WTC11 (cell line): ENCODE measurements around the gene SHISA9. TPM values are rescaled to one million over a fixed set of nuclear protein-coding genes. Genes with fewer than 3 reads are reported as not detected.

ENCODE experiments used
- ATAC-seq: fragments of 200-7000 bp; cut with Tn5 transposase; 2 replicates; pipeline ENCODE4 v1.10.0; 2021; ENCODE audit warnings: mild to moderate bottlenecking, moderate library complexity
- CTCF ChIA-PET: fragments of 300-600 bp; sonication (Branson Sonifier 250); formaldehyde crosslinking; loops from one replicate; lab custom pipeline; 2021; ENCODE audit warnings: antibody characterized with exemption; lab: Charles Lee
- POLR2A ChIA-PET: fragments of 350-600 bp; sonication (Branson Sonifier 250); formaldehyde crosslinking; loops from one replicate; lab custom pipeline; 2021; ENCODE audit warnings: antibody characterized with exemption; lab: Charles Lee
- DNase-seq: peaks from one replicate; pipeline ENCODE4 v3.0.0; 2021; ENCODE audit warnings: low spot score
- H3K27ac Mint-ChIP-seq: 2 replicates; pipeline ENCODE4 v1.8.0; 2021; ENCODE audit warnings: mixed read lengths
- H3K27me3 Mint-ChIP-seq: 2 replicates; pipeline ENCODE4 v1.8.0; 2021; ENCODE audit warnings: low read depth, mild to moderate bottlenecking, moderate library complexity, mixed read lengths
- H3K36me3 Mint-ChIP-seq: 2 replicates; pipeline ENCODE4 v1.8.0; 2021; ENCODE audit warnings: mixed read lengths
- H3K4me1 Mint-ChIP-seq: 2 replicates; pipeline ENCODE4 v1.8.0; 2022; ENCODE audit warnings: mixed read lengths
- H3K4me3 Mint-ChIP-seq: 2 replicates; pipeline ENCODE4 v1.8.0; 2021; ENCODE audit warnings: mild to moderate bottlenecking, moderate library complexity, mixed read lengths
- H3K9me3 Mint-ChIP-seq: 2 replicates; pipeline ENCODE4 v1.8.0; 2021; ENCODE audit warnings: mixed read lengths
- ATF1 ChIP-seq: sonication (generic); formaldehyde crosslinking; IDR thresholded peaks from 2 replicates; pipeline ENCODE4 v1.8.1; 2023; ENCODE audit warnings: mild to moderate bottlenecking, moderate library complexity, missing genetic modification reagents
- CREB1 ChIP-seq: sonication (generic); formaldehyde crosslinking; IDR thresholded peaks from 2 replicates; pipeline ENCODE4 v1.8.0; 2023; ENCODE audit warnings: mild to moderate bottlenecking, missing genetic modification reagents
- JUN ChIP-seq: sonication (generic); formaldehyde crosslinking; IDR thresholded peaks from 2 replicates; pipeline ENCODE4 v1.8.0; 2023; ENCODE audit warnings: mild to moderate bottlenecking, missing genetic modification reagents
- SOX15 ChIP-seq: fragments of 250-450 bp; sonication (Bioruptor Pico); IDR thresholded peaks from 2 replicates; pipeline ENCODE4 v1.9.0; 2021; ENCODE audit warnings: mild to moderate bottlenecking
- ZNF121 ChIP-seq: sonication (generic); formaldehyde crosslinking; IDR thresholded peaks from 2 replicates; pipeline ENCODE4 v1.8.0; 2023; ENCODE audit warnings: missing genetic modification reagents
- ZNF219 ChIP-seq: sonication (generic); formaldehyde crosslinking; IDR thresholded peaks from 2 replicates; pipeline ENCODE4 v1.8.0; 2023; ENCODE audit warnings: missing genetic modification reagents, mild to moderate bottlenecking, borderline replicate concordance
- ZNF232 ChIP-seq: sonication (generic); formaldehyde crosslinking; IDR thresholded peaks from 2 replicates; pipeline ENCODE4 v1.8.0; 2022; ENCODE audit warnings: mild to moderate bottlenecking, missing genetic modification reagents
- ZNF423 ChIP-seq: fragments of 250-450 bp; sonication (Bioruptor Pico); IDR thresholded peaks from 2 replicates; pipeline ENCODE4 v2.1.2; 2022; ENCODE audit warnings: mild to moderate bottlenecking, moderate library complexity
- total RNA-seq: library from RNA; stranded (reverse); gene quantifications from 3 replicates; pipeline ENCODE4 v1.2.3, GENCODE V29; 2021
- TF ChIP-seq, protein P1 (sequence below): sonication (generic); formaldehyde crosslinking; IDR thresholded peaks from 2 replicates; pipeline ENCODE4 v1.8.1; 2022; ENCODE audit warnings: mild to moderate bottlenecking, missing genetic modification reagents, moderate library complexity, borderline replicate concordance
- TF ChIP-seq, protein P2 (sequence below): sonication (generic); formaldehyde crosslinking; IDR thresholded peaks from 2 replicates; pipeline ENCODE4 v1.8.0; 2022; ENCODE audit warnings: mild to moderate bottlenecking, missing genetic modification reagents
- TF ChIP-seq, protein P3 (sequence below): sonication (generic); formaldehyde crosslinking; IDR thresholded peaks from 2 replicates; pipeline ENCODE4 v1.8.1; 2022; ENCODE audit warnings: missing genetic modification reagents, borderline replicate concordance
- TF ChIP-seq, protein P4 (sequence below): sonication (generic); formaldehyde crosslinking; IDR thresholded peaks from 2 replicates; pipeline ENCODE4 v1.8.0; 2023; ENCODE audit warnings: mild to moderate bottlenecking, missing genetic modification reagents
- TF ChIP-seq, protein P5 (sequence below): sonication (generic); formaldehyde crosslinking; IDR thresholded peaks from 2 replicates; pipeline ENCODE4 v1.8.1; 2023; ENCODE audit warnings: mild to moderate bottlenecking, moderate library complexity, missing genetic modification reagents
- TF ChIP-seq, protein P6 (sequence below): fragments of 250-450 bp; sonication (Bioruptor Pico); IDR thresholded peaks from 2 replicates; pipeline ENCODE4 v1.8.0; 2021; ENCODE audit warnings: mild to moderate bottlenecking
- TF ChIP-seq, protein P7 (sequence below): fragments of 250-450 bp; sonication (Bioruptor Pico); IDR thresholded peaks from 2 replicates; pipeline ENCODE4 v1.9.0; 2021; ENCODE audit warnings: mild to moderate bottlenecking
- TF ChIP-seq, protein P8 (sequence below): fragments of 250-450 bp; sonication (Bioruptor Pico); conservative IDR thresholded peaks from 2 replicates; pipeline ENCODE4 v1.9.0; 2021; ENCODE audit warnings: mild to moderate bottlenecking

The SHISA9 gene
- total RNA-seq, 1 experiment from 2014 or later = 37.5 TPM

DNA sequence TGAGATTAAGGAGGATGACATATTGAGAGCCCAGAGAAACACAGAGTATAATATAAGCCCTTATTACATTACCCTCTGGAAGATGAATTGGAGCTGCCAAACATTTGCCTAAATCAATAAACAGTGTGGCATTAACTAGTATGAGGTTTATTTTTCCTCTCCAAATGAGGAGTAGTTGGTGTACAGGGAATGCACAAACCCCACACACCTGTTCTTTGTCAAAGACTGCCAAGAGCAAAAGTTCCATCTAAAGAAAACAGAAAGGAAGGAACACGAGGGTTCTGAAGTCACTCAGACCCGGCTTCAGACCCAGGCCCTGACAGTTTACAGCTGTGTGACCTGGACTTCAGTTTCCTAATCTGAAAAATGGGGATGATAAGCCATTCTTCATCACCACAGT lies 138.1 kb downstream of the SHISA9 start:
- no peak for DNase-seq
- H3K36me3 Mint-ChIP-seq = peaks cover 8% of the 10 kb centered on the region
- no peak overlapping the region for H3K27ac Mint-ChIP-seq
- peaks cover 9% of the 10 kb centered on the region for H3K9me3 Mint-ChIP-seq
- peaks cover 25% of the 10 kb centered on the region for H3K4me1 Mint-ChIP-seq
- TF ChIP-seq, protein P1, sequence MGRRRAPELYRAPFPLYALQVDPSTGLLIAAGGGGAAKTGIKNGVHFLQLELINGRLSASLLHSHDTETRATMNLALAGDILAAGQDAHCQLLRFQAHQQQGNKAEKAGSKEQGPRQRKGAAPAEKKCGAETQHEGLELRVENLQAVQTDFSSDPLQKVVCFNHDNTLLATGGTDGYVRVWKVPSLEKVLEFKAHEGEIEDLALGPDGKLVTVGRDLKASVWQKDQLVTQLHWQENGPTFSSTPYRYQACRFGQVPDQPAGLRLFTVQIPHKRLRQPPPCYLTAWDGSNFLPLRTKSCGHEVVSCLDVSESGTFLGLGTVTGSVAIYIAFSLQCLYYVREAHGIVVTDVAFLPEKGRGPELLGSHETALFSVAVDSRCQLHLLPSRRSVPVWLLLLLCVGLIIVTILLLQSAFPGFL (CRISPR knock-in tag) = no peak
- H3K27me3 Mint-ChIP-seq = no peaks in the 10 kb centered on the region
- H3K4me3 Mint-ChIP-seq = no peak overlapping the region
- ATAC-seq = no peak
- POLR2A ChIA-PET = no interaction called here
- CTCF ChIA-PET = interaction anchor here (0.6 kb wide), 1 partner anchor 147 kb away, joined by 3 read pairs; no protein-coding TSS in a partner anchor

DNA sequence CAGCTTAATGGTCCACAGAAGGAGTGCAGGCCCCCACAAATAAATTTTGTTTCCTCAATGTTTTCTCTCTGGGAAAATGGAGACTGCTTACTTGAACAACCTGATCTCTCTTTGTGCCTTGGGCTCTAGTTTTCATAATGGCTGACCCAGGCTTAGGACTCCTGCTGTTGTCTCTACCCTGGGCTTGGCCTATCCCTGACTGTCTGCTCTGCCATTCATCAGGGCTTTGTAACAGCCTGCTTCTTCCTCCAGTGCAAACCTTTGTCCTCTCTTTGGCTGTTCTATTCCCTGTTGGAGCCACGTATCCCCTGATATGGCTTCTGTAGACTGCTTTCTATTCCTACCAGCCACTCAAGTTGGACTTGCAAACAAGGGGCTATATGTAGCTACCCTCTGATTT lies 139.8 kb downstream of the SHISA9 start:
- Mint-ChIP-seq H3K4me3 (no peak overlapping the region), H3K9me3 (peaks cover 9% of the 10 kb centered on the region), H3K4me1 (peaks cover 33% of the 10 kb centered on the region), H3K27ac (peak overlapping the region; percentile 3; the same call in 1 of the 2 replicates), H3K27me3 (no peaks in the 10 kb centered on the region), H3K36me3 (peaks cover 8% of the 10 kb centered on the region)
- ATAC-seq = no peak
- TF ChIP-seq, protein P2, sequence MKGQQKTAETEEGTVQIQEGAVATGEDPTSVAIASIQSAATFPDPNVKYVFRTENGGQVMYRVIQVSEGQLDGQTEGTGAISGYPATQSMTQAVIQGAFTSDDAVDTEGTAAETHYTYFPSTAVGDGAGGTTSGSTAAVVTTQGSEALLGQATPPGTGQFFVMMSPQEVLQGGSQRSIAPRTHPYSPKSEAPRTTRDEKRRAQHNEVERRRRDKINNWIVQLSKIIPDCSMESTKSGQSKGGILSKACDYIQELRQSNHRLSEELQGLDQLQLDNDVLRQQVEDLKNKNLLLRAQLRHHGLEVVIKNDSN (CRISPR knock-in tag) = no peak
- TF ChIP-seq, protein P3, sequence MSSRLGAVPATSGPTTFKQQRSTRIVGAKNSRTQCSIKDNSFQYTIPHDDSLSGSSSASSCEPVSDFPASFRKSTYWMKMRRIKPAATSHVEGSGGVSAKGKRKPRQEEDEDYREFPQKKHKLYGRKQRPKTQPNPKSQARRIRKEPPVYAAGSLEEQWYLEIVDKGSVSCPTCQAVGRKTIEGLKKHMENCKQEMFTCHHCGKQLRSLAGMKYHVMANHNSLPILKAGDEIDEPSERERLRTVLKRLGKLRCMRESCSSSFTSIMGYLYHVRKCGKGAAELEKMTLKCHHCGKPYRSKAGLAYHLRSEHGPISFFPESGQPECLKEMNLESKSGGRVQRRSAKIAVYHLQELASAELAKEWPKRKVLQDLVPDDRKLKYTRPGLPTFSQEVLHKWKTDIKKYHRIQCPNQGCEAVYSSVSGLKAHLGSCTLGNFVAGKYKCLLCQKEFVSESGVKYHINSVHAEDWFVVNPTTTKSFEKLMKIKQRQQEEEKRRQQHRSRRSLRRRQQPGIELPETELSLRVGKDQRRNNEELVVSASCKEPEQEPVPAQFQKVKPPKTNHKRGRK (CRISPR knock-in tag) = no peak
- TF ChIP-seq ZNF121 (CRISPR knock-in tag) (no peak), SOX15 (CRISPR knock-in tag) (no peak), ATF1 (no peak), CREB1 (CRISPR knock-in tag) (no peak), JUN (CRISPR knock-in tag) (no peak), ZNF232 (no peak), ZNF219 (no peak), ZNF423 (CRISPR knock-in tag) (no peak)
- TF ChIP-seq, protein P4, sequence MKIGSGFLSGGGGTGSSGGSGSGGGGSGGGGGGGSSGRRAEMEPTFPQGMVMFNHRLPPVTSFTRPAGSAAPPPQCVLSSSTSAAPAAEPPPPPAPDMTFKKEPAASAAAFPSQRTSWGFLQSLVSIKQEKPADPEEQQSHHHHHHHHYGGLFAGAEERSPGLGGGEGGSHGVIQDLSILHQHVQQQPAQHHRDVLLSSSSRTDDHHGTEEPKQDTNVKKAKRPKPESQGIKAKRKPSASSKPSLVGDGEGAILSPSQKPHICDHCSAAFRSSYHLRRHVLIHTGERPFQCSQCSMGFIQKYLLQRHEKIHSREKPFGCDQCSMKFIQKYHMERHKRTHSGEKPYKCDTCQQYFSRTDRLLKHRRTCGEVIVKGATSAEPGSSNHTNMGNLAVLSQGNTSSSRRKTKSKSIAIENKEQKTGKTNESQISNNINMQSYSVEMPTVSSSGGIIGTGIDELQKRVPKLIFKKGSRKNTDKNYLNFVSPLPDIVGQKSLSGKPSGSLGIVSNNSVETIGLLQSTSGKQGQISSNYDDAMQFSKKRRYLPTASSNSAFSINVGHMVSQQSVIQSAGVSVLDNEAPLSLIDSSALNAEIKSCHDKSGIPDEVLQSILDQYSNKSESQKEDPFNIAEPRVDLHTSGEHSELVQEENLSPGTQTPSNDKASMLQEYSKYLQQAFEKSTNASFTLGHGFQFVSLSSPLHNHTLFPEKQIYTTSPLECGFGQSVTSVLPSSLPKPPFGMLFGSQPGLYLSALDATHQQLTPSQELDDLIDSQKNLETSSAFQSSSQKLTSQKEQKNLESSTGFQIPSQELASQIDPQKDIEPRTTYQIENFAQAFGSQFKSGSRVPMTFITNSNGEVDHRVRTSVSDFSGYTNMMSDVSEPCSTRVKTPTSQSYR = no peak
- TF ChIP-seq, protein P5, sequence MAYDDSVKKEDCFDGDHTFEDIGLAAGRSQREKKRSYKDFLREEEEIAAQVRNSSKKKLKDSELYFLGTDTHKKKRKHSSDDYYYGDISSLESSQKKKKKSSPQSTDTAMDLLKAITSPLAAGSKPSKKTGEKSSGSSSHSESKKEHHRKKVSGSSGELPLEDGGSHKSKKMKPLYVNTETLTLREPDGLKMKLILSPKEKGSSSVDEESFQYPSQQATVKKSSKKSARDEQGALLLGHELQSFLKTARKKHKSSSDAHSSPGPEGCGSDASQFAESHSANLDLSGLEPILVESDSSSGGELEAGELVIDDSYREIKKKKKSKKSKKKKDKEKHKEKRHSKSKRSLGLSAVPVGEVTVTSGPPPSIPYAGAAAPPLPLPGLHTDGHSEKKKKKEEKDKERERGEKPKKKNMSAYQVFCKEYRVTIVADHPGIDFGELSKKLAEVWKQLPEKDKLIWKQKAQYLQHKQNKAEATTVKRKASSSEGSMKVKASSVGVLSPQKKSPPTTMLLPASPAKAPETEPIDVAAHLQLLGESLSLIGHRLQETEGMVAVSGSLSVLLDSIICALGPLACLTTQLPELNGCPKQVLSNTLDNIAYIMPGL (CRISPR knock-in tag) = no peak
- TF ChIP-seq, protein P6, sequence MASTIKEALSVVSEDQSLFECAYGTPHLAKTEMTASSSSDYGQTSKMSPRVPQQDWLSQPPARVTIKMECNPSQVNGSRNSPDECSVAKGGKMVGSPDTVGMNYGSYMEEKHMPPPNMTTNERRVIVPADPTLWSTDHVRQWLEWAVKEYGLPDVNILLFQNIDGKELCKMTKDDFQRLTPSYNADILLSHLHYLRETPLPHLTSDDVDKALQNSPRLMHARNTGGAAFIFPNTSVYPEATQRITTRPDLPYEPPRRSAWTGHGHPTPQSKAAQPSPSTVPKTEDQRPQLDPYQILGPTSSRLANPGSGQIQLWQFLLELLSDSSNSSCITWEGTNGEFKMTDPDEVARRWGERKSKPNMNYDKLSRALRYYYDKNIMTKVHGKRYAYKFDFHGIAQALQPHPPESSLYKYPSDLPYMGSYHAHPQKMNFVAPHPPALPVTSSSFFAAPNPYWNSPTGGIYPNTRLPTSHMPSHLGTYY = no peak
- TF ChIP-seq, protein P7, sequence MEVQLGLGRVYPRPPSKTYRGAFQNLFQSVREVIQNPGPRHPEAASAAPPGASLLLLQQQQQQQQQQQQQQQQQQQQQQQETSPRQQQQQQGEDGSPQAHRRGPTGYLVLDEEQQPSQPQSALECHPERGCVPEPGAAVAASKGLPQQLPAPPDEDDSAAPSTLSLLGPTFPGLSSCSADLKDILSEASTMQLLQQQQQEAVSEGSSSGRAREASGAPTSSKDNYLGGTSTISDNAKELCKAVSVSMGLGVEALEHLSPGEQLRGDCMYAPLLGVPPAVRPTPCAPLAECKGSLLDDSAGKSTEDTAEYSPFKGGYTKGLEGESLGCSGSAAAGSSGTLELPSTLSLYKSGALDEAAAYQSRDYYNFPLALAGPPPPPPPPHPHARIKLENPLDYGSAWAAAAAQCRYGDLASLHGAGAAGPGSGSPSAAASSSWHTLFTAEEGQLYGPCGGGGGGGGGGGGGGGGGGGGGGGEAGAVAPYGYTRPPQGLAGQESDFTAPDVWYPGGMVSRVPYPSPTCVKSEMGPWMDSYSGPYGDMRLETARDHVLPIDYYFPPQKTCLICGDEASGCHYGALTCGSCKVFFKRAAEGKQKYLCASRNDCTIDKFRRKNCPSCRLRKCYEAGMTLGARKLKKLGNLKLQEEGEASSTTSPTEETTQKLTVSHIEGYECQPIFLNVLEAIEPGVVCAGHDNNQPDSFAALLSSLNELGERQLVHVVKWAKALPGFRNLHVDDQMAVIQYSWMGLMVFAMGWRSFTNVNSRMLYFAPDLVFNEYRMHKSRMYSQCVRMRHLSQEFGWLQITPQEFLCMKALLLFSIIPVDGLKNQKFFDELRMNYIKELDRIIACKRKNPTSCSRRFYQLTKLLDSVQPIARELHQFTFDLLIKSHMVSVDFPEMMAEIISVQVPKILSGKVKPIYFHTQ (CRISPR knock-in tag) = no peak
- TF ChIP-seq, protein P8, sequence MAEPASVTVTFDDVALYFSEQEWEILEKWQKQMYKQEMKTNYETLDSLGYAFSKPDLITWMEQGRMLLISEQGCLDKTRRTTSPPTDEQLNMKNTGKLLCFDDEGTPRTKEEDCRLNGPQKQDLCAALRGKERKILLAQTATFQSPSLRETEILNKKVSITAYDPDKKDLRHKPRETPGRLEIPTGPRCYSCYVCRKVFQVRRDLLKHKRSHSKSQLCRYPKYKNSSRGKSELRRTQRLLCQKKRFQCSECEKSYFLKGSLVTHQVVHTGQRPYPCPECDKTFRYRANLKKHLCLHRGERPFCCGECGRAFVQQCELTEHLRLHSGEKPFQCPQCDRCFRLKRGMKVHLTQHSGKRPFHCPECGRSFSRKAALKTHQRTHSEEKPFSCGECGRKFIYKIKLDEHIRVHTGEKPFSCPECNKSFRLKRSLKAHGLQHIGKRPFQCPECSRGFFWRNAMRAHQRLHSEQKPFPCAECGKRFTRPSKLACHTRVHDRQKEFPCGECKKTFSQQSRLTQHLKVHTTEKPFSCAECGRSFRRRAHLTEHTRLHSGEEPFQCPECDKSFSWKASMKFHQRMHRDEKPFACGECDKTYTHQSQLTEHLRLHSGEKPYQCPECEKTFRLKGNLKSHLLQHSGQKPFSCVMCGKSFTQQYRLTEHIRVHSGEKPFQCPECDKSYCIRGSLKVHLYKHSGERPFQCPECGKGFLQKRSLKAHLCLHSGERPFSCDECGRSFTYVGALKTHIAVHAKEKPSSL (CRISPR knock-in tag) = no peak
- no peak for DNase-seq
- CTCF ChIA-PET = no interaction called here
- POLR2A ChIA-PET = no interaction called here
